GM21515 (cell line): Measurements from ENCODE around the gene HIVEP2.

Experiments used
- ATAC-seq: cut with Tn5 transposase; IDR thresholded peaks from one replicate; pipeline ENCODE4 v1.9.1; 2021; ENCODE audit not compliant: unreplicated experiment

HIVEP2 gene

DNA sequence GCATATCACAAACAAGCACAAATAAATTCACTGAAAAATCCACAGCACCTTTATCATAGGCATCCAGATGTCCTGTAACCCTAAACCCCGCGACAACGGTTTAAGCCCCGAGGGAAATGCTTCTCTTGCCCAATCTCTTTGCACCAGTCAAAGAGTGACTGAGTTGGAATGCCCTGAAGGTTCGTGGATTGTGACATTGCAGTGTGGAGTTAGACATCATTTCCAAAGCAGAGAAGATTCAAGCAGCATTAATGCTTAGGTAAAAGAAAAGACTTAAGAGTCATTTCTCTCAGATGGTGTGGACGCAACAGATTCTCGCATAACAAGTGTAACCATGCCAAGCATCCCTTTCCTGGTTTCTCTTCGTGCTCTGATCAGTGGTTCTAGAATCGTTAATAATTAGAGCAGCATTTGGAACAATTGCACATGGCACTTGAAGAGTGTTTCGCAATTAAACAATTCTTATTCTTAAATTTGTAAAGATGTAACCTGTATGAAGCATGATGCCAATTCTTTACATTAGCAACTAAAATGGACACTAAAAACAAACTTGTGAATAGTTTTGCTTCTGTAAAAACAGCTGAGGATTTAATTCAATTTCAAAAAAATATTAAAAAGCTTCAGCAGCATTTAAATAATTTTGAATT lies 121.6 kb downstream of the HIVEP2 start:
- ATAC-seq = no peak

- no peak for ATAC-seq
Measured at GRCh38 chr6:142822842-142823241, 122.1 kb downstream of the HIVEP2 start.

GRCh38 chr6:142822383-142822782 lies 122.6 kb downstream of the HIVEP2 start:
- peak; percentile 59 for ATAC-seq

GRCh38 chr6:142821860-142822259 lies 123.1 kb downstream of the HIVEP2 start:
- no peak for ATAC-seq

DNA sequence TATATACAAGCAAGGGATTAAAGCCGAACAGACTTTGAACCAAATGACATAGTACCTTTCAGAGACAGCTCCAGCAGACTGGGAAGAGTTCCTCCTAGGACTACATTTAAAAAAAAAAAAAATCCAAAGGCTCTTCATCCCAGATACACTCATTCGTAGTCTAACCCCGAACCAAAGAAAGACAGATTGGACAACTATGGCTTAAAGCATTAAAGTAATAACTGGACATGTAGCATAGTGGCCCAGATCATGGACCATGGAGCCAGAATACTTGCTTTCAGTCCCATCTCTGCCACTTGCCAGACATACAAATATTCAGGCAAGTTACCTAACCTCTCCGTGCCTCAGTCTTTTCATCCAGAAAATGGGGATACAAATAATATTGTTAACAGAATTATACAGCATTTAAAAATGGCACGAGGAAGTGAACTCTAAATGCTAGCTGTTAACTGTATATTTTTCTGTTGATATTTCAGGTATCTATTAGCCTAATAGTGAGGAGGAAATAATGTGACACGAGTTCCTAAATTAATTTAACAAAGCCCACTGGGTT lies 123.7 kb downstream of the HIVEP2 start:
- ATAC-seq = no peak

GRCh38 chr6:142820338-142821051 lies 124.5 kb downstream of the HIVEP2 start:
- no peak for ATAC-seq

DNA sequence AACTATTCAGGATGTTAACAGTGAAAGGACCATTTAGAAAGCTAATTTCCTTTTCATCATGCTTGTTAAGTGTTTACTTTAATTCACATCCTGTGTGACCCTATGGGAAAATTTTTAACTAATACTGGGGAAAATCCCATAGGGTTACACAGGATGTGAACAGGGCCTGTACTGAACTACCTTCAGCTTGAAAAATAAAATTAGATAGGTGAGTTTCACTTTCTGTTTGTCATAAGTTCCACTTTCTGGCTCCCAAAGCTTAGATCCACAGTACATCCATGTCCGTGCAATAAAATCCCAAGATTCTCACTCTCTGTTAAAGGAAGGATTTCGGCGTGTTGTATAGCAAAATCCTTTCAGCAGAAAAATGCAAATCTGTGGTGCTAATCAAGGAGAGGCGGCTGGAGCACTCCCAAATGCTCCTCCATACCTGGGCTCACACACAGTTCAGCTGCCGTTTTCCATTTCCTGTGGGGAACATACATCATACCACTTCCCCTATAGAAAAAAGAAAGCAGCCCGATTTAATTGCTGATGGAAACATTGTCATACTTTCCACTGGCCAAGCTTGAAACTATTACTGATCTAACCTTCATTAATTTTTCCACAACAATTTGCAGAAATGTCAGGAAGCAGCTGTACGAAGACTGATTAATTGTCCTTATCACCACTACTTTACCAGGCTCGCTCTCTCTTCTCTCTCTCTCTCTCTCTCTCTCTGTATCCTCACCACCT lies 125.2 kb downstream of the HIVEP2 start:
- ATAC-seq = peak; percentile 71

DNA sequence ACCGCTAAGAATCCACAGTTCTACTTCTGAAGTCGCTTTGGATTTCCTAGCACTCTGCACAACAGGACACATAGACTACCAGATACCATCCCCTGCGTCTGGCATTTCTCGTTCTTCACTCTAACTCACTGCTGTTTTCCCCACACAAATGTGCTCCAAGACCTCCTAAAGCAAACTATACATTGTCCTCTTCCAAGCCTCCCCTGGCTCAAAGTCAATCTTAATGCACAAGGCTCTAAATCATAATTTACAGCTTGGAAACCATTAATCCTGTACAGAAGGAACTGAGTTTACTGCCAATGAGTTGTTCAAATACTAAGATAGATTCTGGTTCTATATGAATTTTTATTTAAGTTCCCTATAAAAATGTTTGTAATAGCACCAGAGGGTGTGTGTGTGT lies 128.5 kb downstream of the HIVEP2 start:
- ATAC-seq = no peak

DNA sequence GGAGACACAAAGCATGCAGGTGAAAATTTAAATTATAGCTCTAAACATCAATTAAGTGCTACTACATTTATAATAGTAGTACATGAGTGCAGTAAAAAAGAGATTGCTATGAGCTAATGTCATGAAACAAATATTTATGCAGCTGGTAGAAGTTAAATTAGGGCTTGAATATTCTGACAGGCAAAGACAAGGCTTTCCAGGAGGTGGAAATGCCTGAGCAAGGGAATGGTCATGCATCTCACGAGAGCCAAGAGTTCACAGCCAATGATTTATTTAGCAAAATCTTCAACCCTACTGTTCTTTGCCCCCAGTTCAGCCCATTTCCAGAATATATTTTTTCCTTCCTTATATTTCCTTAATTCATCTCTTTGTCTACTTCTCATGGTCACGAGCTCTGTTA lies 128.9 kb downstream of the HIVEP2 start:
- no peak for ATAC-seq

DNA sequence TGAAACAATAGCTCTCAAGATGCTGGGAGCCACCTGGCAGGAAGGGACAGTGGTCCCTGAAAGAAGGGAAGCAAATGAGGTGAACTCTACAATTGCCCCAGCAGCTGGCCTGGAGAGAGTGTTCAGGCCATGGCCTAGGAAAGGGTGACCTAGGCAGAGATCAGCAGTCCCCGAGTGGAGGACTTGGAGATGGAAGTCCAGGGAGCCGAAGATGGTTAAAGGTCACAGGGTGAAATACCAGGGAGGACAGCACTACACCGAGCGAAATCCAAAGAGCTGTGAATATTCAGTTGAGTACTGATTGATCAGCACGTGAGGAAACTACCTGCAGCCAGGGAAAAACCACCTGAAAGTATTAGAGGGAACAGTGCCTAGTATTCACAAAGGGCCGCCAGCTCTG lies 133.1 kb downstream of the HIVEP2 start:
- ATAC-seq = no peak

GRCh38 chr6:142810952-142811514 lies 133.9 kb downstream of the HIVEP2 start:
- ATAC-seq = no peak

GRCh38 chr6:142809947-142810346 lies 135.0 kb downstream of the HIVEP2 start:
- no peak for ATAC-seq

DNA sequence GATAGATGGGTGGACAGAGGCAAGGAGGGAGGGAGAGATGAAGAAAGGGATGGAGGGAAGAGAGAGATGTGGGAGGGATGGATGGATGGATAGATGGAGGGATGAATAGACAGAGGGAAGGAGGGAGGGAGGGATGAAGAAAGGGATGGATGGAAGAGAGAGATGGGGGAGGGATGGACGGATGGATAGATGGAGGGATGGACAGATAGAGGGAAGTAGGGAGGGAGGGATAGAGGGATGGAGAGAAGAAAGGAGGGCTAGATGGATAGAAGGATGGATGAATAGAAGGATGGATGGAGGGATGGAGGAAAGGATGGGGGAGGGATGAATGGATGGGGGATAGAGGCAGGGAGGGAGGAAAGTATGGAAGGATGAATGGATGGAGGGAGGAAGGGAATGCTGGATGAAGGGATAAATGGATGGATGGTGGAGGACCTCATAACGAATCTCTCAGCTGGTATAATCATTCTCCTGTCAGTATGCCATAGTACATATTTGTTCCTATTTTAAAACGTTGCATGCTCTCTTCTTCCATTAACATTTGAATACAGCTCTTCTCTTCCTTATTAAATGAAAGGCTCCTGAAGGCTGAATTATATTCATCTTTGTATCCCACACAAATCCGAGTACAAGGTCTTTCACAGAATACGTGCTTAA lies 136.4 kb downstream of the HIVEP2 start:
- no peak for ATAC-seq

- ATAC-seq = no peak
Measured at GRCh38 chr6:142805042-142805441, 139.9 kb downstream of the HIVEP2 start.

- no peak for ATAC-seq
Measured at GRCh38 chr6:142804490-142804889, 140.5 kb downstream of the HIVEP2 start.

- ATAC-seq = no peak
Measured at GRCh38 chr6:142803495-142804058, 141.4 kb downstream of the HIVEP2 start.

DNA sequence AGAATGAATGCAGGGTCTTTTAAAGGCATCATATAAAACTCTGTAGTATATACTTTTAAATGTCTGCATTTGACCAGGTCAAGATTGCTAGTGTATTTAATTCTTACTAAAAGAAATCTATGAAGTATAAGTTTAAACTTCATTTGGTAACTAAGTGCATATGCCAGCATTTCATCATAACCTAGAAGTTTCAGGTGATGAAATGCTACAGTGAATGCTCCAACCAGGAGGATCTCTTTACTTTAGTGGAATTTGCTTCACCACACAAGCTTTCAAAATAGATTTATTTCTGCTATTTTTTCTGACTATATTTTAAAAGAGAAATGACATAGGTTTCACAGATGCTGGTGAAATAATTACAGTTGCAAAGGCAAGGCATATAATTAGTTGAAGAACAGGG lies 141.9 kb downstream of the HIVEP2 start:
- ATAC-seq = no peak

- no peak for ATAC-seq
Measured at GRCh38 chr6:142802124-142802523, 142.9 kb downstream of the HIVEP2 start.

DNA sequence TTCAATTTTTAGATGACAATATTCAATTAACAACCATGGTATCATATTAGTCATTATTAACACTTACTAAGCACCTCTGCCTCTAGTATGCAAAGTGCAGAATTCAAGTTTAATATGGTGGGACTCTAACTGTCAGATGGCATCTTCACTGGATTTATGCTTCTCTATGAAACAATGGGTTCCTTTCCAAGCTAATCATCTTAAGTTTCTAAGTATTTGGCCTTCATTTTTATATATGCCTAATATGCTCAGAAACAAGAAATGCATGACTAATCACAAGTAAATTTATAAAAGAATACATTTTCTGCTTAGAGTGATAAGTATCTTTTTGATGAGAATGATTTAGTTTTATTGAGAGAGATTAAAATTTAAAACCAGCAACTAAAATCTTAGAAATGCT lies 144.7 kb downstream of the HIVEP2 start:
- ATAC-seq = no peak

- ATAC-seq = no peak
Measured at GRCh38 chr6:142799639-142800038, 145.3 kb downstream of the HIVEP2 start.

- no peak for ATAC-seq
Measured at GRCh38 chr6:142797159-142797558, 147.8 kb downstream of the HIVEP2 start.
